Endothelial cell of umbilical vein (primary cell): Measurements from ENCODE around the gene FAM210B. TPM values are rescaled to one million over a fixed set of nuclear protein-coding genes. Genes with fewer than 3 reads are reported as not detected.

Source experiments
- BruUV-seq: library from RNA; stranded (reverse); fragments of 400-500 nt; replicated peaks from 2 replicates; lab custom pipeline; 2021; lab: Mats Ljungman, UMichigan
- CTCF ChIA-PET: fragments of 300-600, 350-600 bp; sonication (Branson Sonifier 250); formaldehyde crosslinking; loops from one replicate; lab custom pipeline; 2021; ENCODE audit warnings: antibody characterized with exemption, inconsistent platforms; lab: Charles Lee
- POLR2A ChIA-PET: fragments of 300-600, 350-600 bp; sonication (Branson Sonifier 250); formaldehyde crosslinking; loops from one replicate; lab custom pipeline; 2021; ENCODE audit warnings: antibody characterized with exemption, inconsistent platforms; lab: Charles Lee
- DNase-seq: peaks from one replicate; pipeline ENCODE4 v3.0.0-alpha.2; 2011; ENCODE audit warnings: low read depth, low spot score
- FAIRE-seq: peaks from 2 replicates; lab custom pipeline; 2011; peaks lifted over from hg19 to GRCh38; lab: Jason Lieb, UNC
- H2AFZ ChIP-seq: 2 replicates; pipeline ENCODE4 v1.6.0; 2012; ENCODE audit warnings: low read depth, low read length, control low read depth, inconsistent platforms
- H3K27ac ChIP-seq: 2 replicates; pipeline ENCODE4 v1.5.1; 2011; ENCODE audit warnings: low read depth, mild to moderate bottlenecking, control low read depth, low read length, moderate library complexity; ENCODE audit not compliant: insufficient read depth
- H3K27me3 ChIP-seq, 2 experiments: 2 replicates each; pipeline versions ENCODE4 v1.6.0 to v1.6.1; 2011; ENCODE audit warnings: low read length in 2 of 2, mixed read lengths in 1 of 2; ENCODE audit not compliant: control insufficient read depth in 2 of 2, insufficient read depth in 2 of 2
- H3K36me3 ChIP-seq, 2 experiments: 2 replicates in 1 of 2; 3 replicates in 1 of 2; pipeline ENCODE4 v1.5.1; 2011; ENCODE audit warnings: low read length in 2 of 2, mild to moderate bottlenecking in 1 of 2, moderate library complexity in 1 of 2; ENCODE audit not compliant: control insufficient read depth in 2 of 2, insufficient read depth in 2 of 2; ENCODE audit errors: extremely low read depth in 1 of 2
- H3K4me1 ChIP-seq: 3 replicates; pipeline ENCODE4 v1.5.1; 2011; ENCODE audit warnings: mild to moderate bottlenecking, low read length; ENCODE audit not compliant: control insufficient read depth, insufficient read depth; ENCODE audit errors: extremely low read depth
- H3K4me2 ChIP-seq: 2 replicates; pipeline ENCODE4 v1.6.1; 2011; ENCODE audit warnings: low read length, control low read depth, mixed read lengths; ENCODE audit not compliant: insufficient read depth
- H3K4me3 ChIP-seq, 3 experiments: fragments of 200-600 bp in 1 of 3; sonication (generic), shearing (Covaris generic) in 1 of 3; replicated peaks in 1 of 3; 2 replicates each; pipeline ENCODE4 v1.5.1; 2011 to 2016; ENCODE audit warnings: control low read depth in 3 of 3, low read length in 3 of 3, mild to moderate bottlenecking in 2 of 3, inconsistent platforms in 1 of 3, low read depth in 1 of 3, moderate library complexity in 1 of 3; ENCODE audit not compliant: insufficient read depth in 1 of 3
- H3K79me2 ChIP-seq: 2 replicates; pipeline ENCODE4 v1.6.0; 2012; ENCODE audit warnings: low read length, inconsistent platforms; ENCODE audit not compliant: control insufficient read depth, insufficient read depth
- H3K9ac ChIP-seq: replicated peaks from 2 replicates; pipeline ENCODE3; 2011; ENCODE audit warnings: low read length, control low read depth; ENCODE audit not compliant: insufficient read depth; ENCODE audit errors: extremely low read depth
- H3K9me1 ChIP-seq: replicated peaks from 3 replicates; pipeline ENCODE4 v1.6.0; 2011; ENCODE audit warnings: mild to moderate bottlenecking, low read length; ENCODE audit not compliant: control insufficient read depth, insufficient read depth; ENCODE audit errors: extremely low read depth
- H3K9me3 ChIP-seq: replicated peaks from 2 replicates; pipeline ENCODE4 v1.5.1; 2012; ENCODE audit warnings: low read length, inconsistent platforms; ENCODE audit not compliant: control insufficient read depth, insufficient read depth
- H4K20me1 ChIP-seq: replicated peaks from 2 replicates; pipeline ENCODE3; 2011; ENCODE audit warnings: mild to moderate bottlenecking, low read length; ENCODE audit not compliant: control insufficient read depth, insufficient read depth; ENCODE audit errors: extremely low read depth
- EZH2 ChIP-seq: IDR thresholded peaks from 2 replicates; pipeline ENCODE4 v1.6.1; 2012; ENCODE audit warnings: borderline replicate concordance, low read depth, mild to moderate bottlenecking, moderate library complexity, low read length, inconsistent platforms; ENCODE audit not compliant: severe bottlenecking
- FOS ChIP-seq: IDR thresholded peaks from 2 replicates; pipeline ENCODE4 v1.6.1; 2011; ENCODE audit warnings: mild to moderate bottlenecking, low read length, moderate library complexity, borderline replicate concordance; ENCODE audit not compliant: insufficient read depth
- GATA2 ChIP-seq: IDR thresholded peaks from 2 replicates; pipeline ENCODE4 v1.7.0; 2011; ENCODE audit warnings: low read depth, mild to moderate bottlenecking, moderate library complexity, mixed read lengths, low read length; ENCODE audit not compliant: insufficient read length, insufficient read depth
- JUN ChIP-seq: IDR thresholded peaks from 2 replicates; pipeline ENCODE4 v1.6.1; 2011; ENCODE audit warnings: borderline replicate concordance, low read depth; ENCODE audit not compliant: insufficient read length, insufficient read depth
- MYC ChIP-seq: IDR thresholded peaks from one replicate; pipeline ENCODE4 v1.6.1; 2011; ENCODE audit warnings: mild to moderate bottlenecking, low read depth, low read length
- POLR2A ChIP-seq: IDR thresholded peaks from 2 replicates; pipeline ENCODE4 v1.6.1; 2012; ENCODE audit warnings: low read depth, mild to moderate bottlenecking, control low read depth, low read length
- POLR2AphosphoS5 ChIP-seq: IDR thresholded peaks from 2 replicates; pipeline ENCODE4 v1.6.1; 2012; ENCODE audit warnings: low read depth, mild to moderate bottlenecking, control low read depth, low read length, moderate library complexity; ENCODE audit not compliant: insufficient read depth
- dilution Hi-C: fragments of 300-500 bp; cut with MboI; formaldehyde crosslinking; loops from one replicate; pipeline ENCODE4 v1.15.0; 2019; ENCODE audit warnings: low sequenced_read_pairs; ENCODE audit not compliant: extremely low pct_ligation_motif_present
- intact Hi-C: fragments of 100-400 bp; cut with micrococcal nuclease; formaldehyde crosslinking; loops from one replicate; pipeline ENCODE4 v1.10.0; 2022
- polyA plus RNA-seq, 4 experiments: library from polyadenylated mRNA; depleted of rRNA in 3 of 4; stranded (reverse) in 3 of 4; unstranded in 1 of 4; fragments of >200 nt; gene quantifications; 2 replicates each; pipeline versions ENCODE4 v1.2.1 to v1.2.3, GENCODE V29; 2011 to 2012; ENCODE audit warnings: missing spikeins in 1 of 4
- total RNA-seq: library from RNA; stranded (reverse); gene quantifications from 2 replicates; pipeline ENCODE4 v1.2.3, GENCODE V29; 2021
- TF ChIP-seq, protein P1 (sequence below), 2 donors: IDR thresholded peaks; 1 replicate in 1 of 2; 2 replicates in 1 of 2; pipeline ENCODE4 v1.5.1; 2011; ENCODE audit warnings: low read length in 2 of 2, mild to moderate bottlenecking in 2 of 2, moderate library complexity in 2 of 2, control low read depth in 1 of 2, inconsistent platforms in 1 of 2, low read depth in 1 of 2; ENCODE audit not compliant: insufficient read depth in 1 of 2; ENCODE audit errors: extremely low read depth in 1 of 2
- TF ChIP-seq, protein P2 (sequence below): IDR thresholded peaks from 2 replicates; pipeline ENCODE4 v1.6.1; 2011; ENCODE audit not compliant: insufficient read depth, insufficient read length

FAM210B gene
- total and polyA plus RNA-seq, 2 donors (not counting 3 experiments of a cell fraction or from before 2014, with no cell fraction given) = 24.6 to 37.6 TPM

DNA sequence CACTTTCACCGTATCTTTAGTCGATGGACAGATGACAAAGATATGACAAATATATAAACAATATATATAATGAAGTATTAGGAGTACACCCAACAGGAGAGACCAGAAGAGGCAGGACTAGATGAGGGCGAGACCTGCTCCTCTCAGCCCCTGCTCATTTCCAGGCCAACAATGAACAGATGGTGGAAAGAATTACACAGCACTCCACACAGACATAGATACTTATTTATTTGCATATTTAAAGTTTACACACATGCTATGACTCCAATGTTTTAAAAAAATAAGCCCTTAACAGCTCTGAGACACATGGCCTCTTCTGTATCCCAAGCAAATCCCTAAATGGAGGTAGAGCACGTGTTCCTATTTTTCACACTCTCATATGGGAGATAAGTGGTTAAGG is 10.4 kb downstream of the FAM210B start:
- CTCF ChIA-PET = no interaction called here
- POLR2A ChIA-PET = no interaction called here
- H2AFZ ChIP-seq = no peak overlapping the region
- H3K36me3 ChIP-seq = peaks cover 9 to 17% of the 10 kb centered on the region in 2 experiments
- intact Hi-C loops (no loop called here), dilution Hi-C loops (no loop called here)
- BruUV-seq = no TSS peak
- H3K79me2 ChIP-seq = peaks cover 11% of the 10 kb centered on the region
- no peaks in the 10 kb centered on the region for H3K9me1 ChIP-seq
- TF ChIP-seq GATA2 (no peak), MYC (no peak), POLR2AphosphoS5 (no peak), POLR2A (no peak), EZH2 (no peak), JUN (no peak), FOS (no peak)
- TF ChIP-seq, protein P1, sequence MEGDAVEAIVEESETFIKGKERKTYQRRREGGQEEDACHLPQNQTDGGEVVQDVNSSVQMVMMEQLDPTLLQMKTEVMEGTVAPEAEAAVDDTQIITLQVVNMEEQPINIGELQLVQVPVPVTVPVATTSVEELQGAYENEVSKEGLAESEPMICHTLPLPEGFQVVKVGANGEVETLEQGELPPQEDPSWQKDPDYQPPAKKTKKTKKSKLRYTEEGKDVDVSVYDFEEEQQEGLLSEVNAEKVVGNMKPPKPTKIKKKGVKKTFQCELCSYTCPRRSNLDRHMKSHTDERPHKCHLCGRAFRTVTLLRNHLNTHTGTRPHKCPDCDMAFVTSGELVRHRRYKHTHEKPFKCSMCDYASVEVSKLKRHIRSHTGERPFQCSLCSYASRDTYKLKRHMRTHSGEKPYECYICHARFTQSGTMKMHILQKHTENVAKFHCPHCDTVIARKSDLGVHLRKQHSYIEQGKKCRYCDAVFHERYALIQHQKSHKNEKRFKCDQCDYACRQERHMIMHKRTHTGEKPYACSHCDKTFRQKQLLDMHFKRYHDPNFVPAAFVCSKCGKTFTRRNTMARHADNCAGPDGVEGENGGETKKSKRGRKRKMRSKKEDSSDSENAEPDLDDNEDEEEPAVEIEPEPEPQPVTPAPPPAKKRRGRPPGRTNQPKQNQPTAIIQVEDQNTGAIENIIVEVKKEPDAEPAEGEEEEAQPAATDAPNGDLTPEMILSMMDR (IDR thresholded peaks at IDR 0.05; ENCODE audit: extremely low read depth in 1 of 2, insufficient read depth in 1 of 2, low read depth in 1 of 2, low read length in 2 of 2) = no peak
- TF ChIP-seq, protein P2, sequence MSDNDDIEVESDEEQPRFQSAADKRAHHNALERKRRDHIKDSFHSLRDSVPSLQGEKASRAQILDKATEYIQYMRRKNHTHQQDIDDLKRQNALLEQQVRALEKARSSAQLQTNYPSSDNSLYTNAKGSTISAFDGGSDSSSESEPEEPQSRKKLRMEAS = no peak
- no peaks in the 10 kb centered on the region for H3K9me3 ChIP-seq
- no peak overlapping the region for H3K9ac ChIP-seq
- FAIRE-seq = no peak
- H3K4me3 ChIP-seq = no peak overlapping the region
- no peaks in the 10 kb centered on the region for H4K20me1 ChIP-seq
- no peak overlapping the region for H3K4me2 ChIP-seq
- H3K27me3 ChIP-seq = no peaks in the 10 kb centered on the region
- no peaks in the 10 kb centered on the region for H3K4me1 ChIP-seq
- no peak overlapping the region for H3K27ac ChIP-seq
- no peak for DNase-seq
